Heart right ventricle (tissue), 16 donors: ENCODE results near the gene ZNF646. TPM values are rescaled to one million over a fixed set of nuclear protein-coding genes. Genes with fewer than 3 reads are reported as not detected.

Source experiments
- ATAC-seq, 8 donors: fragments of 200-7000 bp; cut with Tn5 transposase; one replicate each; pipeline ENCODE4 v1.9.1; 2020; ENCODE audit warnings: mild to moderate bottlenecking in 8 of 8, moderate library complexity in 8 of 8, moderate number of reproducible peaks in 1 of 8
- DNase-seq, 2 donors: peaks; one replicate each; pipeline ENCODE4 v3.0.0-alpha.2; 2020
- H3K27ac ChIP-seq, 10 donors: fragments of 200-600 bp; sonication (generic) in 2 of 10; one replicate each; pipeline versions ENCODE4 v1.5.0 to v1.8.0; 2020 to 2022; ENCODE audit warnings: mild to moderate bottlenecking in 3 of 10
- H3K27me3 ChIP-seq, 7 donors: fragments of 200-600 bp; one replicate each; pipeline ENCODE4 v1.8.0; 2021 to 2022; ENCODE audit warnings: mild to moderate bottlenecking in 2 of 7
- H3K36me3 ChIP-seq, 9 donors: fragments of 200-600 bp; sonication (generic) in 1 of 9; one replicate each; pipeline versions ENCODE4 v1.5.0 to v1.8.0; 2020 to 2022; ENCODE audit warnings: mild to moderate bottlenecking in 2 of 9
- H3K4me1 ChIP-seq, 9 donors: fragments of 200-600 bp; sonication (generic) in 1 of 9; one replicate each; pipeline versions ENCODE4 v1.5.0 to v1.8.0; 2020 to 2022; ENCODE audit warnings: mild to moderate bottlenecking in 4 of 9
- H3K4me3 ChIP-seq, 10 donors: fragments of 200-600 bp; sonication (generic) in 2 of 10; one replicate each; pipeline versions ENCODE4 v1.5.0 to v1.8.0; 2020 to 2022; ENCODE audit warnings: mild to moderate bottlenecking in 7 of 10, moderate library complexity in 2 of 10
- H3K9me3 ChIP-seq, 11 donors: fragments of 200-600 bp in 10 of 11; sonication (generic) in 2 of 11; one replicate each; pipeline versions ENCODE4 v1.5.0 to v1.8.0; 2013 to 2022; ENCODE audit warnings: mild to moderate bottlenecking in 2 of 11, control low read depth in 1 of 11, moderate library complexity in 1 of 11
- WGBS, 2 donors: extraction: QIAGEN DNeasy Blood & Tissue Kit; methylation state at CpG; one replicate each; pipeline ENCODE4 v1.1.7; 2013; ENCODE audit warnings: inconsistent platforms in 1 of 2; 5-methylcytosine and 5-hydroxymethylcytosine counted together
- intact Hi-C, 10 donors: fragments of 100-400 bp; cut with DNase I; formaldehyde crosslinking; loops; one replicate each; pipeline versions ENCODE4 v1.11.1 to v1.14.2; 2022
- polyA plus RNA-seq, 2 donors: library from polyadenylated mRNA; stranded (reverse); fragments of 200-250 nt; gene quantifications; one replicate each; pipeline ENCODE4 v1.2.3, GENCODE V29; 2013
- total RNA-seq, 10 donors: library from RNA; stranded (reverse); fragmentation: NEBNext Ultra II Directional in 3 of 10; extraction: Animal tissue kit (Norgen Biotek cat#: 25700) in 3 of 10; gene quantifications; one replicate each; pipeline versions ENCODE4 v1.2.1 to v1.2.4, GENCODE V29; 2021 to 2023
- TF ChIP-seq, protein P1 (sequence below), 9 donors: fragments of 200-600 bp; sonication (generic) in 2 of 9; IDR thresholded peaks; one replicate each; pipeline versions ENCODE4 v1.5.0 to v1.8.0; 2021 to 2022; ENCODE audit warnings: antibody characterized with exemption in 9 of 9, mild to moderate bottlenecking in 5 of 9, moderate library complexity in 1 of 9
- donor health status: Arrhythmogenic right ventricular cardiomyopathy.
- donor health status: ischemic (EF 13 %, LVEDD 7.1; RV severe dilation, severe dysfunction).
- donor health status: healthy with polysubstance abuse.
- donor health status: DM: no; HTN: yes; CAD: no.
- donor health status: DM: no; HTN: no; CAD: no.
- donor health status: ischemic (EF 25% LVEDD 6.9; RV normal size, moderate dysfunction).
- donor health status: ischemic (EF 25% LVEDD 5.7; RV mildly dilated, moderate dysfunction).
- donor health status: healthy.
- donor health status: DM: yes; HTN: yes; CAD: no.
- donor health status: Ischemic cardiomyopathy.
- donor health status: ischemic (EF 35%, LVEDD 5.7; RV mildly dilated, moderate dysfunction).
- donor health status: nonischemic (EF 11% LVEDD 7.7; RV severe dilation, severe dysfunction).
- donor health status: DM: yes; HTN: yes; CAD: no.
- donor health status: PGD.
- donor health status: ischemic (EF 29% LVEDD 5.4; RV normal size, mild dysfunction).
- donor health status: nonischemic (EF 23%, LVEDD 6.1; RV moderate dilation, normal function).

The ZNF646 gene
- total and polyA plus RNA-seq, 12 donors: 2.7 to 12.0 (median 8.4) TPM

DNA sequence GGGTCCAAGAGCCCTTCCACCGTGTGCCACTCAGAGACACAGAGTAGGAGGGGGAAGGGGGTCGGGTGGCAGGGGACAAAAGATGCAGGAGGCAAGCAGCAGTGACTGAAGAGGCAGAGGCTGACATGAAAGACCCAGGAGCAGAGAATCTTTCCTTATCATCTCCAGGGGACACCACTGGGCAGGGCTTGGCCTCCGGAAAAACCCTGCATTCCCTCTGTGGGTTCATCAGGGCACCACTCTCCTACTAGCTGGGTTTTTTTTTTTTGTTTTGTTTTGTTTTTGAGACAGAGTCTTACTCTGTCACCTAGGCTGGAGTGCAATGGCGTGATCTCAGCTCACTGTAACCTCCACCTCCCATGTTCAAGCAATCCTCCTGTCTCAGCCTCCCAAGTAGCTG, 42.9 kb upstream of the ZNF646 start:
- WGBS, 2 donors: 74 to 82% methylated on average over 4 of the region's 4 CpGs
- DNase-seq (no peak), ATAC-seq (no peak)
- Histone ChIP-seq H3K36me3 (peaks cover 0 to 20% (median 7%) of the 10 kb centered on the region in 9 donors), H3K9me3 (no peaks in the 10 kb centered on the region), H3K4me1 (peaks cover 0 to 32% (median 20%) of the 10 kb centered on the region in 9 donors), H3K27me3 (no peaks in the 10 kb centered on the region), H3K4me3 (no peak overlapping the region), H3K27ac (peak overlapping the region in 1 of 10 donors; percentile 97)
- TF ChIP-seq, protein P1, sequence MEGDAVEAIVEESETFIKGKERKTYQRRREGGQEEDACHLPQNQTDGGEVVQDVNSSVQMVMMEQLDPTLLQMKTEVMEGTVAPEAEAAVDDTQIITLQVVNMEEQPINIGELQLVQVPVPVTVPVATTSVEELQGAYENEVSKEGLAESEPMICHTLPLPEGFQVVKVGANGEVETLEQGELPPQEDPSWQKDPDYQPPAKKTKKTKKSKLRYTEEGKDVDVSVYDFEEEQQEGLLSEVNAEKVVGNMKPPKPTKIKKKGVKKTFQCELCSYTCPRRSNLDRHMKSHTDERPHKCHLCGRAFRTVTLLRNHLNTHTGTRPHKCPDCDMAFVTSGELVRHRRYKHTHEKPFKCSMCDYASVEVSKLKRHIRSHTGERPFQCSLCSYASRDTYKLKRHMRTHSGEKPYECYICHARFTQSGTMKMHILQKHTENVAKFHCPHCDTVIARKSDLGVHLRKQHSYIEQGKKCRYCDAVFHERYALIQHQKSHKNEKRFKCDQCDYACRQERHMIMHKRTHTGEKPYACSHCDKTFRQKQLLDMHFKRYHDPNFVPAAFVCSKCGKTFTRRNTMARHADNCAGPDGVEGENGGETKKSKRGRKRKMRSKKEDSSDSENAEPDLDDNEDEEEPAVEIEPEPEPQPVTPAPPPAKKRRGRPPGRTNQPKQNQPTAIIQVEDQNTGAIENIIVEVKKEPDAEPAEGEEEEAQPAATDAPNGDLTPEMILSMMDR (IDR thresholded peaks at IDR 0.05): no peak
- intact Hi-C loops: loop anchor here in 8 of 10 donors (5.0 to 10.0 kb wide), 8 partner anchors 39 to 111 kb away; partner anchors contain the start of genes ZNF646 (in 4 of the 8), ZNF668 (in 4 of the 8), HSD3B7 (in 3 of the 8) and SETD1A (in 1 of the 8)

GRCh38 chr16:31032736-31033708, 41.2 kb upstream of the ZNF646 start, which contains the start of gene STX4:
STX4 (plus strand) TSS chr16:31033558; CDS start chr16:31033806, 248 bp downstream.
- ATAC-seq: peak; percentile 92 to 98 (median 96)
- TF ChIP-seq, protein P1 (IDR thresholded peaks at IDR 0.05): peak in 1 of 9 donors; percentile 13
- Histone ChIP-seq H3K27ac (peak within 1 kb of the TSS; percentile 90 to 99 (median 96)), H3K4me3 (peak within 1 kb of the TSS; percentile 74 to 96 (median 90)), H3K27me3 (no peaks in the 10 kb centered on the region), H3K4me1 (peaks cover 0 to 40% (median 20%) of the 10 kb centered on the region in 9 donors), H3K9me3 (no peaks in the 10 kb centered on the region), H3K36me3 (peaks cover 0 to 38% (median 10%) of the 10 kb centered on the region in 9 donors)
- DNase-seq: peak; percentile 98 to 99
- intact Hi-C loops: loop anchor here in 8 of 10 donors (1.0 to 10.0 kb wide), 13 partner anchors 36 to 426 kb away; partner anchors contain the start of genes ZNF646 (in 7 of the 8), ZNF668 (in 7 of the 8), HSD3B7 (in 3 of the 8) and ARMC5 (in 1 of the 8)
- 0 to 1% methylated on average over 75 of the region's 75 CpGs for WGBS, 2 donors

- H3K4me3 ChIP-seq: peak overlapping the region; percentile 74 to 96 (median 90)
- 1% methylated on average over 47 of the region's 47 CpGs for WGBS, 2 donors
- intact Hi-C loops: loop anchor here in 8 of 10 donors (1.0 to 10.0 kb wide), 13 partner anchors 37 to 425 kb away; partner anchors contain the start of genes ZNF646 (in 7 of the 8), ZNF668 (in 7 of the 8), HSD3B7 (in 3 of the 8) and ARMC5 (in 1 of the 8)
Measured at GRCh38 chr16:31033709-31034492, 40.3 kb upstream of the ZNF646 start.

More at GRCh38 chr16:31033709-31034492, 40.3 kb upstream of the ZNF646 start:
- H3K9me3 ChIP-seq: no peaks in the 10 kb centered on the region
- H3K27me3 ChIP-seq: no peaks in the 10 kb centered on the region
- H3K27ac ChIP-seq: peak overlapping the region; percentile 90 to 99 (median 96)
- H3K36me3 ChIP-seq: peaks cover 0 to 47% (median 19%) of the 10 kb centered on the region in 9 donors
- DNase-seq (peak; percentile 90 to 94), ATAC-seq (peak; percentile 77 to 93 (median 87))
- peaks cover 0 to 40% (median 20%) of the 10 kb centered on the region in 9 donors for H3K4me1 ChIP-seq
- TF ChIP-seq, protein P1 (IDR thresholded peaks at IDR 0.05): no peak
